HL-60/S4 treated with phorbol 12-myristate 13-acetate at 8.2 ng/mL for 4 days and 3 days (cell line): ENCODE results near the gene ZG16B.

ENCODE experiments used
- in situ Hi-C: fragments of 300-500 bp; cut with MboI; formaldehyde crosslinking; loops from 2 replicates; pipeline ENCODE4 v1.15.0; 2022; ENCODE audit warnings: low sequenced_read_pairs

The ZG16B gene

DNA sequence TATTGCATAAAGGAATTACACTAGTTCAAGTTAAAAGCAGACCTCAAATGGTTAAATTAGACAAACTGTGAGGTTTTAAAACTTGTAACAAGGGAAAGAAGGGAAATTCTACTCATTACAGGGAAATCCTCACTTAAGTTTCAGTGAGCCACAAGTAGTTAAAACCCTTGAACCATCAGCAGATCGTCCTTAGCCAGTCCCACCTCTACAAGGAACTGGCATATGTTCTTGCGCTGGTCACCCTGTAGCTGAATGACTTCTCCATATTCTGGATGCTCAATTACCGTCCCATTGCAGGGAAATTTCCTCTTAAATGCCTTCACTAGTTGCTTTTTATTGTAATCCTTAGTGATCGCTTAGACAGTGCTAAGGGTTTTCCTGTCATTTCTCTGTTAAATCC, 7.6 kb upstream of the ZG16B start:
- in situ Hi-C loops = no loop called here

DNA sequence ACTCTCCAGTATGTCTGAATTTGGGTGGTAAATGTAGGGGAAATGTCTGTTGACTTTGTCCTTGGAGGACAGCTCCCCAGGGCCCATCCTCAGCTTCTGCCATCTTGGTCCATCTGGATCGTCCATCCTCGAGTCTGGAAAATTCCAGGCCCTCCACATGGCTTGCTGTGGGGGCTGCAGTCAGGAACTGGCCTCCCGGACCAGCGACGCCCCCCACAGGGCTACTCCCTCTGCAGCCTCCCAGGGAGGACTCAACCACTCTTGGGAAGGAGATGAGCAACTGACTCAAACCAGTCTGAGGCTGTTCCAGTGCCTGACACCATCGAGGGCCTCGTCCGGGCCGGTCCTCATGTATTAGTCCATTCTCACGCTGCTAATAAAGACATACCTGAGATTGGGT, 5.5 kb upstream of the ZG16B start:
- in situ Hi-C loops = no loop called here

- in situ Hi-C loops = no loop called here
Observed at GRCh38 chr16:2825049-2825742, 4.9 kb upstream of the ZG16B start.

DNA sequence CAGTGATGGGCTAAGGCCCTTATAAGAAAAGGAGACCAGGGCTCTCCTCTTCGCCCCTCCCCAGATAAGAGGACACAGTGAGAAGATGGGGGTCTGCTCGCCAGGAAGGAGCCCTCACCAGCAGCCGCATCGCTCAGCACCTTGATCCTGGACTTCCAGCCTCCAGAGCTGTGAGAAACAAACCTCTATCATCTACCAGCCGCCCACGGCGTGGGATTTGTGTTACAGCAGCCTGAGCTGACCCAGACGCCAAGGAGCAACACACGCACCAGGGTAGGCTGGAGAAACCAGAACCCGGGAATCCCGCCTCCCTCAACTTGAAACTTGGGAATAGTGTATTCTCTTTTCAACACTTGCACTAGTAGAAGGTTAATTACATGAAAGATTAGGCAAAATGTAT, 4.2 kb upstream of the ZG16B start:
- in situ Hi-C loops = no loop called here

DNA sequence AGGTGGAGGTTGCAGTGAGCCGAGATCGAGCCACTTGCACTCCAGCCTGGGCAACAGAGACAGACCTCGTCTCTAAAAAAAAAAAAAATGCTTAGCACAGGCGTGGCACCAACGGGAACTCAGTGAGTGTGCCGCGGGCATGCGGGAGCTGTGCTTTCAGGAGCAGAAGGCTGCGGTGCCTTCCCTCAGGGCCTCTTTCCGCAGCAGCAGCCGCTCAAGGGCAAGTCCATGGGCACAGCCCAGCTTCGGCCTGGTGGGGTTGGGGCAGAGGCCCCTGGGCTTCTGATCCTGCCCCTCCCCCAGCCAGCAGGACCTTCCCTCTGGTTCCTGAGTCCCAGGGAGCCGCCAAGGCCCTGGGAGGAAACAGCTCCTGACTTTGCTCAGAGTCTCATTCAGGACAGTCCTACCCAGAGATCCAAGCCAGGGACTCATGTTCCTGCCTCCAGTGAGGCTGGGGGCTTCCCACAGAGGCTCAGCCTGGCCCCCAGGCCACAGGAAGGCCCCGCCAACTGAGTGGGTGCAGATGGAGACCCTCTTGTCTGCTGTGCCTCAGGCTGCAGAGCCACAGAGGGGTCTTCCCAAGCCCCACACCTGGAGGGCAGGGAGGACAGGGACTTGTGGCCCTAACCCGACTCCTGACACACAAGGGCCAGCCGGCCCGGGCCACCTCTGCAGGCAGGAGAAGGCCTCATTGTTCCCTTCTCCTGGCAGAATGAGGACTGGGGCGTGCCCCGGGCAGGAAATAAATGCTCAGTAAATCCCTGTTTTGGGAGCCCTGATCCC, 3.3 kb upstream of the ZG16B start:
- in situ Hi-C loops = no loop called here

GRCh38 chr16:2827374-2827791, 2.7 kb upstream of the ZG16B start:
- in situ Hi-C loops = no loop called here

DNA sequence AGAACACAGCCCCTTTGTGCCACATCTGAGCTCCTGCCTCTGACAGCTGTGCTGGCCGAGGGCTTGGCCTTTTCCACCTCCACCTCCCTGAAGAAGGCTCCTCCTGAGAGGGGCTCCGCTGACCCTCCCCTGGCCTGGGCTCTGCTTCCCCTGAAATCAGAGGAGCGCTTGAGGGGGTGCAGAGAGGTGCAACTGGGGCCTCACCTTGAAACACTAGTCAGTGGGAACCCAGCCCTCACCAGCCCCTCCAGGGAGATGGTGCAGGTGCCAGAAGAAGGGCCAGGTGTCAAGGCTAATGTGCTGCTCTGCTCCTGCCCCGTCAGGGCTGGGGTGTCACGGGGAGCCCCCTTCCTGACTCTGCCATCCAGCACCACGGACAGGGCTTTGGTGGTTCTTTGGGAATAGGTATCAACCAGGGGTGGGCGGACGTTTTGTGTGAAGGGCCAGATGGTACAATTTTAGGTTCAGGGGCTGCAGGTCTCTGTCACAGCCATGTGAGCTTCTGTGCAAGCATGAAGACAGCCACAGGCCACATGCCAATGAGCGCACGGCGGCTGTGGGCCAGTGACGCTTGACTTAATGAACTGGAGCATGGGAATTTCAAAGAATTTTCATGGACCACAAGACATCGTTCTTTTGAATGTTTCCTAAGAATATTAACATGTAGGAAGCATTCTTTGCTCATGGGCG, 2.1 kb upstream of the ZG16B start:
- in situ Hi-C loops = no loop called here

- in situ Hi-C loops = no loop called here
Observed at GRCh38 chr16:2828521-2828840, 1.6 kb upstream of the ZG16B start.

DNA sequence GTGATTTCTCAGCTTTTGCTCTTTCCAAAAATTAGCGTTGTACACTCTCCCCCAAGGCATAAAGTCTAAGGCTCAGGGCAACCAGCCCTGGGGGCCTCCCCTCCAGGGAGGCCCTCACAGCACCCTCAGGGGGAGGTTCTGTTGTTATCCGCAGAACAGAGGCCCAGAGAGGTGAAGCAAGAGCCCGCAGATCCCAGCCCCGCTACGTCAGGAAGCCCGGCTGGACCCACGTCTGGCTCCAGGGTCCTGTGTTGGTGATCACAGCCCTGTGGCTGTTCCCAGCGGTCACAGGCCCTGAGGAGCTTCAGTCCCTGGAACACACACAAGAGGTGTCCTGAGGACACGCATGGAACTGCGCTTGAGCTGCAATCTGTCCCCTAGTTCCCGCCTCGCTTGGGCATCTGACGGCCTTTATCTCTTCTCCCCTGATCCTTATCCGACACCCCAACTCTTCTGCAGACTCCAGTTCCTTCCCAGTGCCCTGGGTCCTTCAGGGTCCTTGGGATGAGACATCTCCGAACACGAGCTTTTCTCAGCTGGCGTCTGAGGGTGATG, 1.1 kb upstream of the ZG16B start:
- in situ Hi-C loops = no loop called here

GRCh38 chr16:2830355-2830695, 222 bp downstream of the ZG16B start:
- in situ Hi-C loops = no loop called here

DNA sequence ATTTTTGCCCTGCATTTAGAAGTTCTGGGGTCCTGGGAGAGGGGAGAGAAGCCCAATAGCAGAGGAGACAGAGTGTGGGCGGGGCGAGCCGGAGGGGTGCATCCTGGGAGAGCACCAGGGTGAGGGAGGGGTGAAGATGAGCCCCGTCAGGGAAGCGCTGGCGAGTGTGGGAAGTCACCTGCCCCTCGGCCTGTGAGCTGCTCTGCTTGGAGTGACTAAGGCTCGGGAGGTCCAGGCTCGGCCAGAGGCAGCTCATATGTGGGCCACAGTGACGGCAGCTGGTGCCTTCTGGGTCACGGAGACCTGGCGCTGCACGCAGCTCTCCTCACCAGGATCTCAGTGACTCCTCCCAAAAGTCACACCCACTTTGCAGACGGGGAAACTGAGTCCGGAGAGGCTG, 1.1 kb downstream of the ZG16B start:
- in situ Hi-C loops = no loop called here

GRCh38 chr16:2833776-2834175, 3.7 kb downstream of the ZG16B start:
- in situ Hi-C loops = no loop called here

GRCh38 chr16:2834968-2835367, 4.9 kb downstream of the ZG16B start:
- in situ Hi-C loops = no loop called here

DNA sequence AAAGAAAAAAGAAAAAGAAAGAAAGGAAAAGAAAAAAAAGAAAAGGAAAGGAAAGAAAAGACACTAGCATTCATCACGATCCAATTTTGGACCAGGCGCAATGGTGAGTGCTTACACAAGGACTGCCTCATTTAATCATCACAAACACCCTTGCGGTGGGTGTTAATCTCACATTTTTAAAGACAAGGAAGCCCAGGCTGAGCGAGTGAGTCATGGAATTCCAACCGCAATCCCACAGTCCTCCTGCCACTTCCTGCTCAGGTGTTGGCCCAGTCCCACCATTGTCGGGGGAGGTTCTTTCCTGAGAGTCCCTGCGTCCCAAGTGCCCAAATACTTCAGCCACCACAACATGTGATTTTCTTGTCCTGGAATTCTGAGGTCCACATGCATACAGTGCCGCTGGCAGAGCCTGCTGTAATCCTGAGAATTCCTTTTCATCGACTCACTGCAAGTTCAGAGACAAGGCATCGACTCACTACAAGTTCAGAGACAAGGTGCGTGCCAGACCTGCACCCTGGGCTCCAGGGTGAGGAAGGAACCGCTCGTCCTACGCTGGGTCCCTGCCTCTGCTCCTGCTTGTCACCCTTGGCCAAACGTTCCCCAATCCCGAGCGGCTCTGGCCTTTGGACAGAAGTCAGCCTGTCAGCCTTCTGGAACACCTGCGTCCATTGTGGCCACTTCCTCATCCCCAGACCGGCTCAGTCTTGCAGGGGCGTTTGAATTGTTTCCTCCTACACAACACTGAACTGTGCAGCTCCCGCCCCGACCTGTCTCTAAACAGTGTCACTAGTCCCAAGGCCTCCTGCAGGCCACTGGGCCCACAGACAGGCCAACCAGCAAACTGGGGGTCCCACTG, 5.8 kb downstream of the ZG16B start:
- in situ Hi-C loops = no loop called here

GRCh38 chr16:2836646-2837508, 6.8 kb downstream of the ZG16B start:
- in situ Hi-C loops = no loop called here

DNA sequence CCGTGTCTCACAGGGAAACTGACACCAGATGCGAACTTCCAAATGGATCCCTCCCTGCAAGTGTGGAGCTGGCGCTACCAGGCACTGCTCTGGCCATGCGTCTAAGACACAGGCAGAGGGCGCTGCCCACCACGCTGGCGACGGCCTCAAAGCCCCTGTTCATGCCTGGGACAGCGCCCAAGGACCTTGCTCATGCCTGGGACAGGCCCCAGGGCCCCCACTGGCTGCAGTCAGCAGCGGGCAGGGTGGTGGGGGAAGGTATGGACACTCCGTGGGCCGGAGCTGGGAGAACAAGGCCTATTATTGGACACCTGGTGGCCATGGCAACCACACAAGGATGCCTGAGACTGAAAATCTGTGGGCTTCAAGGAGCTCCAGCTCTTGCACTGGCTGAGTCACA, 8.8 kb downstream of the ZG16B start:
- in situ Hi-C loops = no loop called here

DNA sequence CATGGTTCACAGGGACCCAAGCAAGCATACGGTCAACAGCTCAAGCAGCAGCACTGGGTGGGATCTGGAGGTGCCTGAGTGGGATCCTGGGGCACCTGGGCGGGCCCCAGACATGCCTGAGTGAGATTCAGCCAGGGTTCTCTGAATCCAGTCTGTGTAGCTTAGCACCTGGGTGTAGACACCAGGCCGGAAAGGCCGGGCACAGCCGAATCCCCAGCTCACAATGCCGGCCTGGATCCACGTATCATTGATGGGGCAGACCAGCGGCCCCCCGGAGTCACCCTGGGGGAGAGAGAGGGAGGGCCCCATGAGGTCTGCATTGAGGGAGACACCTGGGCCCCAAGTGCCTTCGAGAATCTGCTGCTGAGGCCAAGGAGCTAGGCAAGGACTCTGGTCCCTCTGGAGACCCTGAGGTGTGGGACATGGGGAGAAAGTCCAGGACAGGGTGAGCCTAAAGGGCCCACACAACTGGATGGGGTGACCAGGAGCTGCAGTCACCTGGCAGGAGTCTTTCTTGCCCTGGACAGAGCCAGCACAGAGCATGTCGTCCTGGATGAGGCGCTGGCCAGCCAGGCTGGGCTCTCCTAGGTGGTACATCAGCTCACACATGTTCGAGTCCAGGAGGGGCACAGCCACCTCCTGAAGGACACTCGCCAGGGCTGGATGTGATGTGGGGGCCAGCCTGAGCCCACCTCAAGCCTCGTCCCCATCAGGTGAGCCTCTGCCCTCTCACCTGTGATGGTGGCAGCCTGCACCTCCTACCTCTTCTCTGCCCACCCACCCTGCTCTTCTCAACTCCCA, 9.7 kb downstream of the ZG16B start:
- in situ Hi-C loops = no loop called here

DNA sequence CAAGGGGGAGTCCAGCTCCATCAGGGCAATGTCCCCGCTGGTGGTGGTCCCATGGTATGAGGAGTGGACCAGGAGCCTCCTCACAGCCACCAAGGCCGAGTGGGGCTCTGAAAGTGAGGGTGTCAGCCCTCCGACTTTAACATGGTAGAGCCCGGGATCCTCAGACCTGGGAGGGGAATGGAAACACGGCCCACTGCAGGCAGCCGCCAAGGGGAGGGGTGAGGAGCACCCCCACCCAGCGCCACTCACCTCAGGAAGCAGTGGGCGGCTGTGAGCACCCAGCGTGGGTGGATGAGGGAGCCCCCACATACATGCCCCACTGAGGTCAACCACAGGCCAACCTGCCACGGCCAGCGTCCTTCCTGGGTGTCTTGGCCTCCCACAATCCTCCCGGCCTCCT, 10.8 kb downstream of the ZG16B start:
- in situ Hi-C loops = no loop called here

DNA sequence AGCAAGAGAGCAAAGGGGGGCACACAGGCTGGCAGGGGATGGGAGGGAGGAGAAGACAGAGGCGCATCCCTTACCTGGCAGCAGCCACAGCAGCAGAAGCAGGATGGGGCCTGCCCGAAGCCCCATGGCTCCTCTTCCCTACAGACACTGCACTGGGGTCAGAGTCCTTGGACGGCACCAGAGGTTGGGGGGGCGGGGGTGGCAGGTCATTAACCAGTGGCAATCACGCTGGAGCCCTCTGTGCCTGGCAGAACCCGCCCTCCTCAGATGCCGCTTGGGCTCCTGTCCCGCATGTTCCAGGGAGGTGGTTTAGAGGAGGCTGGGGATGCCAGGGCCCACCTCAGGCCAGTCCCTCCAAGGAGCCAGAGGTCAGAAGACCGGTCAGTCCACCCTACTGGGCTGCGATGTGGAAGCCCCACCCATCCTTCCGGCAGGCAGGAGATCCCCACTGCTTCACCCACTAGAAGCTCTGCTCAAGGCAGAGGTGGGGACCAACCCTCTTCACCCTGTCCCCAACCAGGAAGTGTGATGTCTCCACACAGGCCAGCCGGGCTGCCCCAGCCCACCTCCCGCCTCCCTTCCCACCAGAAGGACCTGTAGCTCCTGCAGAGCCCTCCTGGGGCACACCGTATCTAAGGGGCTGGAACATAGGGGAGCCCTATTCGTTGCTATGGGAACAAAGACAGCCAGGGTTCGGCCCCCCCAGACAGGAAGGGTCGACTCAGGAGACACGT, 11.7 kb downstream of the ZG16B start:
- in situ Hi-C loops = no loop called here
